Heart right ventricle (tissue), 16 donors: Measurements from ENCODE around the gene STK4. TPM values are rescaled to one million over a fixed set of nuclear protein-coding genes. Genes with fewer than 3 reads are reported as not detected.

ENCODE experiments used
- ATAC-seq, 8 donors: fragments of 200-7000 bp; cut with Tn5 transposase; one replicate each; pipeline ENCODE4 v1.9.1; 2020; ENCODE audit warnings: mild to moderate bottlenecking in 8 of 8, moderate library complexity in 8 of 8, moderate number of reproducible peaks in 1 of 8
- DNase-seq, 2 donors: peaks; one replicate each; pipeline ENCODE4 v3.0.0-alpha.2; 2020
- H3K27ac ChIP-seq, 10 donors: fragments of 200-600 bp; sonication (generic) in 2 of 10; one replicate each; pipeline versions ENCODE4 v1.5.0 to v1.8.0; 2020 to 2022; ENCODE audit warnings: mild to moderate bottlenecking in 3 of 10
- H3K27me3 ChIP-seq, 7 donors: fragments of 200-600 bp; one replicate each; pipeline ENCODE4 v1.8.0; 2021 to 2022; ENCODE audit warnings: mild to moderate bottlenecking in 2 of 7
- H3K36me3 ChIP-seq, 9 donors: fragments of 200-600 bp; sonication (generic) in 1 of 9; one replicate each; pipeline versions ENCODE4 v1.5.0 to v1.8.0; 2020 to 2022; ENCODE audit warnings: mild to moderate bottlenecking in 2 of 9
- H3K4me1 ChIP-seq, 9 donors: fragments of 200-600 bp; sonication (generic) in 1 of 9; one replicate each; pipeline versions ENCODE4 v1.5.0 to v1.8.0; 2020 to 2022; ENCODE audit warnings: mild to moderate bottlenecking in 4 of 9
- H3K4me3 ChIP-seq, 10 donors: fragments of 200-600 bp; sonication (generic) in 2 of 10; one replicate each; pipeline versions ENCODE4 v1.5.0 to v1.8.0; 2020 to 2022; ENCODE audit warnings: mild to moderate bottlenecking in 7 of 10, moderate library complexity in 2 of 10
- H3K9me3 ChIP-seq, 11 donors: fragments of 200-600 bp in 10 of 11; sonication (generic) in 2 of 11; one replicate each; pipeline versions ENCODE4 v1.5.0 to v1.8.0; 2013 to 2022; ENCODE audit warnings: mild to moderate bottlenecking in 2 of 11, control low read depth in 1 of 11, moderate library complexity in 1 of 11
- CTCF ChIP-seq, 9 donors: fragments of 200-600 bp; sonication (generic) in 2 of 9; IDR thresholded peaks; one replicate each; pipeline versions ENCODE4 v1.5.0 to v1.8.0; 2021 to 2022; ENCODE audit warnings: antibody characterized with exemption in 9 of 9, mild to moderate bottlenecking in 5 of 9, moderate library complexity in 1 of 9
- WGBS, 2 donors: extraction: QIAGEN DNeasy Blood & Tissue Kit; methylation state at CpG; one replicate each; pipeline ENCODE4 v1.1.7; 2013; ENCODE audit warnings: inconsistent platforms in 1 of 2; 5-methylcytosine and 5-hydroxymethylcytosine counted together
- intact Hi-C, 10 donors: fragments of 100-400 bp; cut with DNase I; formaldehyde crosslinking; loops; one replicate each; pipeline versions ENCODE4 v1.11.1 to v1.14.2; 2022
- polyA plus RNA-seq, 2 donors: library from polyadenylated mRNA; stranded (reverse); fragments of 200-250 nt; gene quantifications; one replicate each; pipeline ENCODE4 v1.2.3, GENCODE V29; 2013
- total RNA-seq, 10 donors: library from RNA; stranded (reverse); fragmentation: NEBNext Ultra II Directional in 3 of 10; extraction: Animal tissue kit (Norgen Biotek cat#: 25700) in 3 of 10; gene quantifications; one replicate each; pipeline versions ENCODE4 v1.2.1 to v1.2.4, GENCODE V29; 2021 to 2023
- donor health status: Arrhythmogenic right ventricular cardiomyopathy.
- donor health status: ischemic (EF 13 %, LVEDD 7.1; RV severe dilation, severe dysfunction).
- donor health status: healthy with polysubstance abuse.
- donor health status: DM: no; HTN: yes; CAD: no.
- donor health status: DM: no; HTN: no; CAD: no.
- donor health status: ischemic (EF 25% LVEDD 6.9; RV normal size, moderate dysfunction).
- donor health status: ischemic (EF 25% LVEDD 5.7; RV mildly dilated, moderate dysfunction).
- donor health status: healthy.
- donor health status: DM: yes; HTN: yes; CAD: no.
- donor health status: Ischemic cardiomyopathy.
- donor health status: ischemic (EF 35%, LVEDD 5.7; RV mildly dilated, moderate dysfunction).
- donor health status: nonischemic (EF 11% LVEDD 7.7; RV severe dilation, severe dysfunction).
- donor health status: DM: yes; HTN: yes; CAD: no.
- donor health status: PGD.
- donor health status: ischemic (EF 29% LVEDD 5.4; RV normal size, mild dysfunction).
- donor health status: nonischemic (EF 23%, LVEDD 6.1; RV moderate dilation, normal function).

Gene STK4
- total and polyA plus RNA-seq, 12 donors: 3.7 to 18.1 (median 8.1) TPM

DNA sequence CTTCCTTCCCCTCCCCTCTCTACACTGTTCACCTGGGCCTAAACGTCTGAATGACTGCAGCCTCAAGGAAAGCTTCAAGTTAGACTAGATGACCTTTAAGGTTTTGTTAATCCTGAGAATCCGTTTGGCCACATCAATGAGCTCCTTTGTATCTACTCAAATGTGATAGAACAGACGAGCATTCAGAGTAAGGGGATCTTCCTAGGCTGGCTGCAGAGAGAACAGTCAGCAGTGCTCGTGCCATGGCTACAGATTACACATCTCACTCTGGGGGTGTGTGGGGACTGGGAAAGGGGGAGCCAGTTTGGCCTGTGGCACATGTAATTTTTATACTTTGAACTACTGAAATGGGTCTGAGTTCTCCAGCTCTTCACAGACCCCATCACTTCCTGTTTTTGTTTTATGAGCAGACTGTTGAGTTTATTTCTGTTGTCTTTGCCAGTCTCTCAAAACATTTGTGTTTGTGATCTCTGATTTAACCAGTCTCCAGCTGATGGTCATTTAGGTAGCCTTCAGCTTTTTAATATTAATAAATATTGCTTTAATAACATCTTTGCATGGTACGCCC lies 83.7 kb downstream of the STK4 start:
- Histone ChIP-seq H3K36me3 (peaks cover 0 to 54% (median 0%) of the 10 kb centered on the region in 9 donors), H3K27ac (no peak overlapping the region), H3K27me3 (no peaks in the 10 kb centered on the region), H3K4me3 (no peak overlapping the region), H3K4me1 (peaks cover 9 to 53% (median 41%) of the 10 kb centered on the region in 9 donors), H3K9me3 (no peaks in the 10 kb centered on the region)
- intact Hi-C loops: loop anchor here in 8 of 10 donors (5.0 to 10.0 kb wide), 5 partner anchors 38 to 235 kb away; no protein-coding TSS in a partner anchor
- WGBS, 2 donors: 45 to 58% methylated on average over 5 of the region's 5 CpGs
- ATAC-seq: peak in 1 of 8 donors; percentile 44
- TF ChIP-seq CTCF (IDR thresholded peaks at IDR 0.05): no peak
- DNase-seq: no peak

DNA sequence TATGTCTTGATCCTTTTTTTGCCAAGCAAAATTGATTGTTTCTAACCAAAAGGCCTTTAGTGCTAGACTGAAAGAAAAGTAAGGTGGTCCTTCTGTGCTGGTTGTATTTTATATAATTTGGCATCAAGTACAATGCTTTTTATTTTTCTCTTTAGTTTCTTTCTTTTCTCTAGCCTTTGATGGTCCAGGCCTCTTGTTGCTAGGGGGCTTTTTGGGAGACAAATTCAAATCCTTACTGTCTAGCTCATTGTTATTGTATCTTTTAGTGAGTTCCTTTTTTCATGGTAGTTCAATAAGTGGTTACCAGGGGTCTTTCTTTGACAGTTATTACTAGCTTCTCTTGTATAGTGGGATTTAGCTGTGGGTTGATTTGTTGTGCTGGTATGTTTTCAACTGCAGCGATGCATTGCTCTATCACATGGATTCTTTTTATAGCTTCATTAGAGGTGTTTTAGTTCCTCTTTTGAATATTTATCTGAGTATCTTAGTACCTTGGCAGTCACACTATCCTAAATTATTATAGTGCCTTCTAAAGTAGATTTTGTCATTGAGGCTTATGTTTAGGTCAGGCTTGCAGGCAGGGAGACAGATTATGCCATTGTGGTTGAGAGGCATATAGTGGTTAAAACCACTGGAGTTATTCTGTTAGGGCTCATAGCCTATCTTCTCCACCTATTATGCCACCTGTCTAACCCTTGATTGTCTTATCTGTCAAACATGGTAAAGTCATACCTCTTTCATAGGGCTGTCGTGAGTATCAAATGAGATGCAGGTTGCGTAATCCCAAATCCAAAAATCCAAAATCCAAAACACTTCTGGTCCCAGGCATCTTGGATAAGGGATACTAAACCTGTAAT lies 85.1 kb downstream of the STK4 start:
- TF ChIP-seq CTCF (IDR thresholded peaks at IDR 0.05): no peak
- H3K9me3 ChIP-seq: no peaks in the 10 kb centered on the region
- WGBS, 2 donors: 63 to 78% methylated on average over 3 of the region's 3 CpGs
- peak overlapping the region in 2 of 10 donors; percentile 13 to 14 for H3K27ac ChIP-seq
- ATAC-seq (peak in 3 of 8 donors; percentile 34 to 69 (median 58)), DNase-seq (no peak)
- intact Hi-C loops: loop anchor here in 1 of 10 donors (5.0 kb wide), 1 partner anchor 39 kb away; no protein-coding TSS in a partner anchor
- H3K4me3 ChIP-seq: no peak overlapping the region
- H3K27me3 ChIP-seq: no peaks in the 10 kb centered on the region
- peaks cover 0 to 67% (median 0%) of the 10 kb centered on the region in 9 donors for H3K36me3 ChIP-seq
- peaks cover 9 to 49% (median 41%) of the 10 kb centered on the region in 9 donors for H3K4me1 ChIP-seq

- H3K4me3 ChIP-seq: no peak overlapping the region
- ATAC-seq (peak in 2 of 8 donors; percentile 14 to 26), DNase-seq (no peak)
- no peak for TF ChIP-seq CTCF (IDR thresholded peaks at IDR 0.05)
- no peaks in the 10 kb centered on the region for H3K27me3 ChIP-seq
- peaks cover 9 to 49% (median 41%) of the 10 kb centered on the region in 9 donors for H3K4me1 ChIP-seq
- peak overlapping the region in 3 of 10 donors; percentile 23 to 39 (median 32) for H3K27ac ChIP-seq
- intact Hi-C loops: loop anchor here in 1 of 10 donors (5.0 kb wide), 1 partner anchor 41 kb away; no protein-coding TSS in a partner anchor
- H3K9me3 ChIP-seq: no peaks in the 10 kb centered on the region
- 58 to 61% methylated on average over 7 of the region's 7 CpGs for WGBS, 2 donors
- peaks cover 0 to 66% (median 3%) of the 10 kb centered on the region in 9 donors for H3K36me3 ChIP-seq
Observed at GRCh38 chr20:45052698-45053429, 86.6 kb downstream of the STK4 start.
